Calu3 (cell line): ENCODE results near the gene CDON. TPM values are rescaled to one million over a fixed set of nuclear protein-coding genes. Genes with fewer than 3 reads are reported as not detected.

Experiments
- BruUV-seq: library from RNA; stranded (reverse); fragments of 400-500 nt; replicated peaks from 2 replicates; lab custom pipeline; 2021; lab: Mats Ljungman, UMichigan
- CTCF ChIA-PET: fragments of 300-600 bp; sonication (Branson Sonifier 250); formaldehyde crosslinking; loops from one replicate; lab custom pipeline; 2022; ENCODE audit warnings: antibody characterized with exemption; lab: Charles Lee
- DNase-seq: peaks from one replicate; pipeline ENCODE4 v3.0.0; 2022
- H3K27ac Mint-ChIP-seq: one replicate; pipeline ENCODE4 v1.8.0; 2022; ENCODE audit warnings: mixed read lengths; ENCODE audit not compliant: unreplicated experiment
- H3K27me3 Mint-ChIP-seq: one replicate; pipeline ENCODE4 v1.8.0; 2022; ENCODE audit warnings: mixed read lengths; ENCODE audit not compliant: unreplicated experiment
- H3K36me3 Mint-ChIP-seq: one replicate; pipeline ENCODE4 v1.8.0; 2022; ENCODE audit warnings: mild to moderate bottlenecking, moderate library complexity, mixed read lengths; ENCODE audit not compliant: insufficient read depth, unreplicated experiment
- H3K4me1 Mint-ChIP-seq: one replicate; pipeline ENCODE4 v1.8.0; 2022; ENCODE audit warnings: mild to moderate bottlenecking, low read depth, mixed read lengths; ENCODE audit not compliant: unreplicated experiment
- H3K4me3 Mint-ChIP-seq: one replicate; pipeline ENCODE4 v1.8.0; 2022; ENCODE audit warnings: mild to moderate bottlenecking, low read depth, moderate library complexity, mixed read lengths; ENCODE audit not compliant: unreplicated experiment
- H3K9me3 Mint-ChIP-seq: one replicate; pipeline ENCODE4 v1.8.0; 2022; ENCODE audit warnings: low read depth, mixed read lengths; ENCODE audit not compliant: unreplicated experiment
- intact Hi-C: fragments of 100-400 bp; cut with micrococcal nuclease; formaldehyde crosslinking; loops from one replicate; pipeline ENCODE4 v1.10.0; 2022; ENCODE audit not compliant: unreplicated experiment
- total RNA-seq: library from RNA; stranded (reverse); gene quantifications from 2 replicates; pipeline ENCODE4 v1.2.3, GENCODE V29; 2022
- TF ChIP-seq, protein P1 (sequence below): fragments of 200-600 bp; IDR thresholded peaks from one replicate; pipeline ENCODE4 v1.8.0; 2022; ENCODE audit warnings: antibody characterized with exemption; ENCODE audit not compliant: unreplicated experiment

Gene CDON
- total RNA-seq, 1 experiment from 2014 or later = 14.8 TPM

DNA sequence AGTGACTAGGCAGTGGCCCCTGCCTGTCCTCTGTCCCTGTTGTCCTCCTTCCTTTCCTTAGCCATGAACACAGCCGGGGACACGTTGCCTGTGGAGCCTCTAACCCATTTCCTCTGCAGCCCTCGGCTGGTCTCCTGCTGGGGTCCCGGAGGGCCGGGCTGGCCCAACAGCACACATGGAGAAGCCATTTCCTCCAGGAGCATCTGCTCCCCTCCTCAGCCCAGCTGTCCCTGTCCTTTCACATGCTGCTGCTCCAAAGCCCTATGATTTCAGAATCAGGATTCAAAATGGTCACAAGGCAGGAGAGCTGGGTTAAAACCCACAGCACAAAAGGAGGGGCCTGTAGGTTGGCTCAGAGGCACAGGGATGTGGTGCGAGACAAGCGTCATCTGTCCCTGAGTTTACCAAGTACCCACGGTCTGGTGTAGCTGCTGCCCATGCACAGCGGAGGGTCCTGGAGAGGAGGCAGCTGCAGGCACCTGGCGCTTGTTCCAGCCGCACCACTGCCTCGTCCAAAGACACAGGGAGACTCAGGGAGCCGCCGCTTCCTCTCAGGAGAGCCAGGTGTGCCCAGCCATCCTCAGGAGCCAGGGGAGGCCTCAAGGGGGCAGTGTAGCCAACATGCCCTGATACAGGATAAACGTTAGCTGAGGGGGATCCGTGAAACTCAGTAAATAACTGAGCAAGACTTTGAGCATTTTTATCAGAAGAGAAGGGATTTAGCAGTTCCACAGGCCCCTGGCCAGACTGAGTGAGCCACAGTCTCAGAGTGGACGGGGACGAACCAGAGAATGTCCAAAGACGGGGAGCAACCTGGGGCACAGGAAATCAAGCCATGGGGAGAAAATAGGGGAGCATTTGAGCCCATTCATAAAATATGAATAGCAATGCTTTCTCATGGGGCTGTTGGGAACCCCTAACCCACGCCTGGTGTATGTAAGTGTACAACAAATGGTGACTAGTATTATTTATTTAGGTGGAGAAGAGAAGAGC, 120.8 kb downstream of the CDON start:
- H3K36me3 Mint-ChIP-seq = no peaks in the 10 kb centered on the region
- H3K27me3 Mint-ChIP-seq = peaks cover 12% of the 10 kb centered on the region
- no peak overlapping the region for H3K27ac Mint-ChIP-seq
- H3K9me3 Mint-ChIP-seq = no peaks in the 10 kb centered on the region
- no TSS peak for BruUV-seq
- peak; percentile 66 for DNase-seq
- TF ChIP-seq, protein P1, sequence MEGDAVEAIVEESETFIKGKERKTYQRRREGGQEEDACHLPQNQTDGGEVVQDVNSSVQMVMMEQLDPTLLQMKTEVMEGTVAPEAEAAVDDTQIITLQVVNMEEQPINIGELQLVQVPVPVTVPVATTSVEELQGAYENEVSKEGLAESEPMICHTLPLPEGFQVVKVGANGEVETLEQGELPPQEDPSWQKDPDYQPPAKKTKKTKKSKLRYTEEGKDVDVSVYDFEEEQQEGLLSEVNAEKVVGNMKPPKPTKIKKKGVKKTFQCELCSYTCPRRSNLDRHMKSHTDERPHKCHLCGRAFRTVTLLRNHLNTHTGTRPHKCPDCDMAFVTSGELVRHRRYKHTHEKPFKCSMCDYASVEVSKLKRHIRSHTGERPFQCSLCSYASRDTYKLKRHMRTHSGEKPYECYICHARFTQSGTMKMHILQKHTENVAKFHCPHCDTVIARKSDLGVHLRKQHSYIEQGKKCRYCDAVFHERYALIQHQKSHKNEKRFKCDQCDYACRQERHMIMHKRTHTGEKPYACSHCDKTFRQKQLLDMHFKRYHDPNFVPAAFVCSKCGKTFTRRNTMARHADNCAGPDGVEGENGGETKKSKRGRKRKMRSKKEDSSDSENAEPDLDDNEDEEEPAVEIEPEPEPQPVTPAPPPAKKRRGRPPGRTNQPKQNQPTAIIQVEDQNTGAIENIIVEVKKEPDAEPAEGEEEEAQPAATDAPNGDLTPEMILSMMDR = peak; percentile 29
- intact Hi-C loops = loop anchor here (5.0 kb wide), 2 partner anchors 120 to 175 kb away; partner anchors contain the start of gene CDON
- no peak overlapping the region for H3K4me3 Mint-ChIP-seq
- peaks cover 6% of the 10 kb centered on the region for H3K4me1 Mint-ChIP-seq
- CTCF ChIA-PET = interaction anchor here (0.8 to 1.6 kb wide), 4 partner anchors 120 to 252 kb away, joined by 3 to 9 read pairs (median 4); no protein-coding TSS in a partner anchor

DNA sequence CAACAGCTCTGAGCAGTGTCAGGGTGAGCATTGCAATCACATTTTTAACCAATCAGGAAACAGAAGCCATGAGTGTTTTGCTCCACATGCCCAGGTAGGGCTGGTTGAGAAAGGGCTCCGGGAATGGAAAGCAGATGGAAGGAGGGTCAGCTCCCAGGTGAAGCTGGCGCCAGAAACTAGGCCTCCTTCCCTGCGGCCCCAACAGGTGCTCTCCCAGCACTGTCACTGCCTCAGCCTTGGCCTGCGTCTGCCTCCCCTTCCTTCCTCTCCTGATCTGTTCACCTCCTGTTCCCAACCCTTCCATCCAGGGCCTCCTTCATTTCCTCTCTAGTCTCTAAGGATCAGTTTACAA, 121.4 kb downstream of the CDON start:
- H3K36me3 Mint-ChIP-seq = no peaks in the 10 kb centered on the region
- peaks cover 12% of the 10 kb centered on the region for H3K27me3 Mint-ChIP-seq
- CTCF ChIA-PET = interaction anchor here (1.6 kb wide), 1 partner anchor 120 kb away, joined by 9 read pairs; no protein-coding TSS in a partner anchor
- H3K9me3 Mint-ChIP-seq = no peaks in the 10 kb centered on the region
- BruUV-seq = no TSS peak
- no peak for DNase-seq
- no peak overlapping the region for H3K27ac Mint-ChIP-seq
- H3K4me1 Mint-ChIP-seq = peaks cover 6% of the 10 kb centered on the region
- TF ChIP-seq, protein P1 = no peak
- no peak overlapping the region for H3K4me3 Mint-ChIP-seq
- intact Hi-C loops = loop anchor here (5.0 kb wide), 2 partner anchors 121 to 176 kb away; partner anchors contain the start of gene CDON

DNA sequence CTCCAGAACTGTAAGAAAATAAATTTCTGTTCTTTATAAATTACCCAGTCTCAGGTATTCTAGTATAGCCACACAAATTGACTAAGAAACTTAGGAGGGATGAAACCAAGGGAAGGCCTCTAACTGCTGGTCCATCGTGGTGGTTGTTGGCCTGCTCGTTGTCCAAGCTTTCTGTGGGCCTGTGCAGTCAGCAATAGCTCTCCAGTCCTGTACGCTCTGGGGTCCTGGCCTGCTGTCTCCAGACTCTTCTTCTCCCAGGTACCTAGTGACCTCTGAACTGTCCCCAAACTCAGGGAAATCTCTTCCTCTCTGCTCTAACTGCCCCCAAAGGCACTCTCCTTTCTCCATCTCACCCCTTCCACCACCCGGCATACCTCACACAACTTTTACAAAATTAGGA, 122.5 kb downstream of the CDON start:
- H3K27me3 Mint-ChIP-seq = peaks cover 12% of the 10 kb centered on the region
- BruUV-seq = no TSS peak
- intact Hi-C loops = loop anchor here (5.0 kb wide), 2 partner anchors 122 to 177 kb away; partner anchors contain the start of gene CDON
- H3K4me3 Mint-ChIP-seq = no peak overlapping the region
- peaks cover 6% of the 10 kb centered on the region for H3K4me1 Mint-ChIP-seq
- TF ChIP-seq, protein P1 = no peak
- H3K36me3 Mint-ChIP-seq = no peaks in the 10 kb centered on the region
- H3K9me3 Mint-ChIP-seq = no peaks in the 10 kb centered on the region
- CTCF ChIA-PET = no interaction called here
- no peak for DNase-seq
- H3K27ac Mint-ChIP-seq = no peak overlapping the region

DNA sequence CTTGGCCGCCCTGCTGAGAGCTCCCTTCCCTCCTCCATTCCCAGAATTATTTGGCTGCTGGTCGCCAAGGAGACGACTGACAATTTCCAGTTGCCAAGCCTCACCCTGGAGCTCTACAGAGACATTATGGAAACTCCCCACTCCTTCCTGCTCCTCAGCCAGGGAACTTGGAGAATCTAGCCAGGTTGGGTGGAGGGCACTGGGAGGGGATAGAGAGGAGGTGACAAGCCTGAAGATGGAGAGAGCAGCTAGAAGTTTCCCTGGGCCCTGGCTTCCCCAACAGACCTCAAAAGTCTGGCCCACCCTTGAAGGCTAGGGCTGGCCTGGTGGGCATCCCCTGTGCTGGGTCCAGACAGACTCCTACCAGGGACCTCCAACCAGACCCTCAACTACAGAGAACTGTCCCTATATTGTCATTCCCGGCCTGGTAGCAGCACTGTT, 123.6 kb downstream of the CDON start:
- no peaks in the 10 kb centered on the region for H3K9me3 Mint-ChIP-seq
- H3K27ac Mint-ChIP-seq = no peak overlapping the region
- CTCF ChIA-PET = no interaction called here
- DNase-seq = no peak
- BruUV-seq = no TSS peak
- TF ChIP-seq, protein P1 = no peak
- peaks cover 6% of the 10 kb centered on the region for H3K4me1 Mint-ChIP-seq
- H3K27me3 Mint-ChIP-seq = peaks cover 5% of the 10 kb centered on the region
- H3K36me3 Mint-ChIP-seq = no peaks in the 10 kb centered on the region
- H3K4me3 Mint-ChIP-seq = no peak overlapping the region
- intact Hi-C loops = no loop called here
